ENCODE measurements around the gene UNC13A.
A peak's percentile ranks its signal among the peaks of the same experiment; 100 is the strongest.

GRCh38 chr19:17553256-17553655 is 134.9 kb downstream of the UNC13A start:
- TF ChIP-seq CTCF (IDR thresholded peaks at IDR 0.05) (no peak), POLR2A (IDR thresholded peaks at IDR 0.05) (peak in 1 of 2 donors; percentile 48)

Measured in adrenal gland (tissue), 5 donors.